Measurements from ENCODE around the gene TPTE.
"Not testable (repeated sequence)": the region's sequence is repeated elsewhere in the genome, so short reads cannot be mapped to it uniquely, and the experiment has no call there.

DNA sequence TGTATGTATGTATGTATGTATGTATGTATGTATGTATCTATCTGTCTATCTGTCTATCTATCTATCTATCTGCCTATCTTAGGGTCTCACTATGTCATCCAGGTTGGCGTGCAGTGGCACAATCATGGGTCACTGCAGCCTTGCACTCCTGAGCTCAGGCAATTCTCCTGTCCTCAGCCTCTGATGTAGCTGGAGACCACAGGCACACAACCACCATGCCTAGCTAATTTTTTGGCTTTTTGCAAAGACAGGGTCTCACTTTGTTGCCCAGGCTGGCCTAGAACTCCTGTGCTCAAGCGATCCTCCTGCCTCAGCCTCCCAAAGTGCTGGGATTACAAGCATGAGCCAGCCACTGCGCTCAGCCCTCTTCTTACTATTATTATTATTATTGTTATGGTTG is 4.5 kb upstream of the TPTE start:
- TF ChIP-seq, protein P1, sequence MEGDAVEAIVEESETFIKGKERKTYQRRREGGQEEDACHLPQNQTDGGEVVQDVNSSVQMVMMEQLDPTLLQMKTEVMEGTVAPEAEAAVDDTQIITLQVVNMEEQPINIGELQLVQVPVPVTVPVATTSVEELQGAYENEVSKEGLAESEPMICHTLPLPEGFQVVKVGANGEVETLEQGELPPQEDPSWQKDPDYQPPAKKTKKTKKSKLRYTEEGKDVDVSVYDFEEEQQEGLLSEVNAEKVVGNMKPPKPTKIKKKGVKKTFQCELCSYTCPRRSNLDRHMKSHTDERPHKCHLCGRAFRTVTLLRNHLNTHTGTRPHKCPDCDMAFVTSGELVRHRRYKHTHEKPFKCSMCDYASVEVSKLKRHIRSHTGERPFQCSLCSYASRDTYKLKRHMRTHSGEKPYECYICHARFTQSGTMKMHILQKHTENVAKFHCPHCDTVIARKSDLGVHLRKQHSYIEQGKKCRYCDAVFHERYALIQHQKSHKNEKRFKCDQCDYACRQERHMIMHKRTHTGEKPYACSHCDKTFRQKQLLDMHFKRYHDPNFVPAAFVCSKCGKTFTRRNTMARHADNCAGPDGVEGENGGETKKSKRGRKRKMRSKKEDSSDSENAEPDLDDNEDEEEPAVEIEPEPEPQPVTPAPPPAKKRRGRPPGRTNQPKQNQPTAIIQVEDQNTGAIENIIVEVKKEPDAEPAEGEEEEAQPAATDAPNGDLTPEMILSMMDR (IDR thresholded peaks at IDR 0.05), result not testable (repeated sequence)
- not testable (repeated sequence) for TF ChIP-seq ZFX (IDR thresholded peaks at IDR 0.05; ENCODE audit: borderline replicate concordance)
